ENCODE data around the gene HS3ST6. TPM values are rescaled to one million over a fixed set of nuclear protein-coding genes. Genes with fewer than 3 reads are reported as not detected.

Gene HS3ST6
- total and polyA plus RNA-seq, 2 of the 13 experiments (the other 11 are each of a cell fraction or from before 2014, with no cell fraction given), result not detected

GRCh38 chr16:1940273-1941161, 22.3 kb upstream of the HS3ST6 start (continued):
- TF ChIP-seq SOX5 (CRISPR knock-in tag; IDR thresholded peaks at IDR 0.05; ENCODE audit: borderline replicate concordance), result peak; percentile 35; the same call in 1 of the 2 replicates
- TF ChIP-seq ZFP36L2 (CRISPR knock-in tag; IDR thresholded peaks at IDR 0.05), result 0 out of 2 replicates have a peak, but pooled peaks have one; percentile 22
- peak; percentile 25; the same call in 1 of the 2 replicates for TF ChIP-seq TMF1 (CRISPR knock-in tag; IDR thresholded peaks at IDR 0.05; ENCODE audit: low read depth)
- peak; percentile 79; the same call in 1 of the 2 replicates for TF ChIP-seq ZNF124 (CRISPR knock-in tag; IDR thresholded peaks at IDR 0.05)
- TF ChIP-seq ZNF296 (CRISPR knock-in tag; conservative IDR thresholded peaks at IDR 0.05), result 0 out of 2 replicates have a peak, but pooled peaks have one; percentile 37
- peak; percentile 61; the same call in 1 of the 2 replicates for TF ChIP-seq SP5 (CRISPR knock-in tag; IDR thresholded peaks at IDR 0.05; ENCODE audit: borderline replicate concordance, low read depth)
- peak; percentile 90 for TF ChIP-seq BCL3 (CRISPR knock-in tag; IDR thresholded peaks at IDR 0.05)
- TF ChIP-seq ELF1 (CRISPR knock-in tag; IDR thresholded peaks at IDR 0.05), result no peak; the same call in 1 of the 2 replicates
- TF ChIP-seq ZNF3 (CRISPR knock-in tag; IDR thresholded peaks at IDR 0.05), result no peak; the same call in 1 of the 2 replicates
- no peak for TF ChIP-seq PAWR (CRISPR knock-in tag; IDR thresholded peaks at IDR 0.05; ENCODE audit: borderline replicate concordance)
- TF ChIP-seq SIX4 (CRISPR knock-in tag; IDR thresholded peaks at IDR 0.05), result no peak
- TF ChIP-seq FOXK1 (CRISPR knock-in tag; IDR thresholded peaks at IDR 0.05; ENCODE audit: borderline replicate concordance, low read depth), result no peak
- TF ChIP-seq KDM6A (CRISPR knock-in tag; IDR thresholded peaks at IDR 0.05; ENCODE audit: low read depth), result peak; percentile 97
- no peak for TF ChIP-seq PRDM15 (CRISPR knock-in tag; IDR thresholded peaks at IDR 0.05)
- TF ChIP-seq SALL2 (CRISPR knock-in tag; IDR thresholded peaks at IDR 0.05), result 0 out of 2 replicates have a peak, but pooled peaks have one; percentile 20
- TF ChIP-seq ZBTB3 (CRISPR knock-in tag; IDR thresholded peaks at IDR 0.05; ENCODE audit: borderline replicate concordance, low read depth), result 0 out of 2 replicates have a peak, but pooled peaks have one; percentile 15
- peak; percentile 83; the same call in 1 of the 2 replicates for TF ChIP-seq ZNF615 (CRISPR knock-in tag; IDR thresholded peaks at IDR 0.05; ENCODE audit: borderline replicate concordance)
- no peak for TF ChIP-seq ATRX (CRISPR knock-in tag; IDR thresholded peaks at IDR 0.05; ENCODE audit: borderline replicate concordance)
- TF ChIP-seq NAIF1 (CRISPR knock-in tag; IDR thresholded peaks at IDR 0.05; ENCODE audit: borderline replicate concordance), result no peak
- no peak for TF ChIP-seq TCF12 (IDR thresholded peaks at IDR 0.05)
- peak; percentile 86; the same call in 1 of the 2 replicates for TF ChIP-seq TCF12 (CRISPR knock-in tag; IDR thresholded peaks at IDR 0.05)
- peak; percentile 47; the same call in 1 of the 2 replicates for TF ChIP-seq PAX8 (CRISPR knock-in tag; IDR thresholded peaks at IDR 0.05; ENCODE audit: borderline replicate concordance)
- no peak for TF ChIP-seq ZNF572 (CRISPR knock-in tag; IDR thresholded peaks at IDR 0.05)
- TF ChIP-seq NFE2L2 (IDR thresholded peaks at IDR 0.05; ENCODE audit: low read length), result no peak
- peak; percentile 51; the same call in 1 of the 2 replicates for TF ChIP-seq CEBPB (IDR thresholded peaks at IDR 0.05; ENCODE audit: borderline replicate concordance, low read depth, low read length)
